Jurkat, Clone E6-1 (cell line): ENCODE data around the gene NEURL2.
"Not testable (repeated sequence)": the region's sequence is repeated elsewhere in the genome, so short reads cannot be mapped to it uniquely, and the experiment has no call there.

Experiments used
- DNase-seq: peaks from one replicate; pipeline ENCODE4 v3.0.0-alpha.2; 2011; ENCODE audit warnings: low read depth, low spot score
- H3K4me3 ChIP-seq: 2 replicates; pipeline ENCODE4 v1.5.1; 2011; ENCODE audit warnings: mild to moderate bottlenecking, low read length, control low read depth, moderate library complexity

The NEURL2 gene

GRCh38 chr20:45882469-45883099, 8.4 kb downstream of the NEURL2 start:
- H3K4me3 ChIP-seq: peak overlapping the region; percentile 5; the same call in 1 of the 2 replicates
- no peak for DNase-seq

GRCh38 chr20:45880988-45881788, 9.8 kb downstream of the NEURL2 start, which contains the start of gene ZSWIM1:
Gene ZSWIM1, plus strand, starts transcription at chr20:45881227. Its CDS starts 1,366 bp downstream, at chr20:45882593.
- peak within 1 kb of the TSS; percentile 69 for H3K4me3 ChIP-seq
- DNase-seq: peak; percentile 99

GRCh38 chr20:45878076-45878761, 12.8 kb downstream of the NEURL2 start:
- DNase-seq: no peak
- no peak overlapping the region for H3K4me3 ChIP-seq

- DNase-seq: no peak
- H3K4me3 ChIP-seq: no peak overlapping the region
These were observed 16.4 kb downstream of the NEURL2 start for GRCh38 chr20:45874576-45874975.

- not testable (repeated sequence) for H3K4me3 ChIP-seq, DNase-seq
These were observed 16.9 kb downstream of the NEURL2 start for GRCh38 chr20:45874104-45874481.

GRCh38 chr20:45873409-45874103, 17.5 kb downstream of the NEURL2 start:
- DNase-seq: no peak
- no peak overlapping the region for H3K4me3 ChIP-seq

GRCh38 chr20:45872626-45873025, 18.4 kb downstream of the NEURL2 start:
- DNase-seq: no peak
- no peak overlapping the region for H3K4me3 ChIP-seq

- no peak overlapping the region for H3K4me3 ChIP-seq
- no peak for DNase-seq
These were observed 23.2 kb downstream of the NEURL2 start for GRCh38 chr20:45867819-45868176.

GRCh38 chr20:45867136-45867818, 23.7 kb downstream of the NEURL2 start:
- H3K4me3 ChIP-seq: no peak overlapping the region
- no peak for DNase-seq

GRCh38 chr20:45866454-45866853, 24.6 kb downstream of the NEURL2 start:
- H3K4me3 ChIP-seq: no peak overlapping the region
- DNase-seq: no peak

GRCh38 chr20:45863543-45864470, 27.2 kb downstream of the NEURL2 start:
- DNase-seq: no peak
- no peak overlapping the region for H3K4me3 ChIP-seq

- DNase-seq: no peak
- H3K4me3 ChIP-seq: no peak overlapping the region
These were observed 29.6 kb downstream of the NEURL2 start for GRCh38 chr20:45861221-45862075.

GRCh38 chr20:45860560-45861220, 30.3 kb downstream of the NEURL2 start:
- H3K4me3 ChIP-seq: no peak overlapping the region
- no peak for DNase-seq

- no peak overlapping the region for H3K4me3 ChIP-seq
- DNase-seq: no peak
These were observed 31.1 kb downstream of the NEURL2 start for GRCh38 chr20:45859916-45860315.

GRCh38 chr20:45857882-45858216, 33.2 kb downstream of the NEURL2 start:
- H3K4me3 ChIP-seq: peak overlapping the region; percentile 89
- DNase-seq: peak; percentile 32

- DNase-seq: peak; percentile 100
- H3K4me3 ChIP-seq: peak within 1 kb of the TSS; percentile 89
These were observed 33.7 kb downstream of the NEURL2 start, which contains the start of the genes ACOT8 and ZSWIM3 for GRCh38 chr20:45857114-45857881. Gene ACOT8, minus strand, starts transcription at chr20:45857392. Its CDS starts 77 bp downstream, at chr20:45857315. Gene ZSWIM3, plus strand, starts transcription at chr20:45857614. Its CDS starts 212 bp downstream, at chr20:45857826.
